HG03196 (cell line): Measurements from ENCODE around the gene NRF1.

Experiments
- ATAC-seq: cut with Tn5 transposase; IDR thresholded peaks from one replicate; pipeline ENCODE4 v1.9.1; 2021; ENCODE audit not compliant: unreplicated experiment

NRF1 gene

DNA sequence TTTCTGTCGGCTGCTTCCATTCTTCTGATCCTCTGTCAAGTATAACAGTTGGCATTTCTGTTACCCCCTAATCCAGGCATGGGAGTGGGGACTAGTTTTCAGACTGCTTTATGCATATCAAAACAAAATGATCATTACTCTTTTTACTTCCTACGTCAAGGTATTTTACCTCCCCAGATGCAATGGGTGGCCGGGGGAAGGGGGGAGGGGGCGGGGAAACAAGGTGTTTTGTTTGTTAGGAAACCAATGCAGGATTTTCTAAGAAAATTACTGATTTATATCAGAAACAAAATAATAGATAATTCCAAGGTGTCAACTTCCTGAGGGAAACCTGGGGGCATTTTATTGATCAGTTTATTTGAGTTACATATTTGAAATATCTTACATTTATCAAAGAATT lies 66.3 kb downstream of the NRF1 start:
- ATAC-seq: no peak

- ATAC-seq: no peak
Measured at GRCh38 chr7:129678606-129679005, 67.1 kb downstream of the NRF1 start.

GRCh38 chr7:129680400-129680799 lies 68.9 kb downstream of the NRF1 start:
- ATAC-seq: no peak

- no peak for ATAC-seq
Measured at GRCh38 chr7:129684777-129685176, 73.3 kb downstream of the NRF1 start.

GRCh38 chr7:129686063-129686462 lies 74.5 kb downstream of the NRF1 start:
- ATAC-seq: no peak

DNA sequence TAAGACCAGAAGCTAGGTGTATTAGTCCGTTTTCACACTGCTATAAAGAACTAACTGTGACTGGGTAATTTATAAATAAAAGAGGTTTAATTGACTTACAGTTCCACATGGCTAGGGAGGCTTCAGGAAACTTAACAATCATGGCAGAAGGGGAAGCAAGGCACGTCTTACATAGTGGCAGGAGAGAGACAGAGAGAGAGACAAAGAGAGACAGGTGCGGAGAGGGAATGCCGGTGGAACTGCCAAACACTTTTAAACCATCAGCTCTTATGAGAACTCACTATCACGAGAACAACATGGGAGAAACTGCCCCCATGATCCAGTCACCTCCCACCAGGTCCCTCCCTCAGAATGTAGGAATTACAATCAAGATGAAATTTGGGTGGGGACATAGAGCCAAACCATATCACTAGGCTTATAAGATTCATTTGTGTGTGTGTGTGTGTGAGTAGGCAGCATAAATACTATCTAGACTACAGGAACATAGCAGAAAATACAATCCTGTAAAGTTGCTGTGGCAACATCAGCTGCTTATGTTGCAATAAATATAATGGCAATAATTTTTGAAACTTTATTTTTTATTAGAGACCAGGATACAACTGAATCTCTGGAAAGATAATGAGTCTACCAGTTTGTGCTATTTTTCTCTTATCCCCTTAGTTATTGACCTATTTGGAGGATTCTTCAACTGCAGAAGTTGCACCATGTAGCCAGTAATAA lies 77.1 kb downstream of the NRF1 start:
- no peak for ATAC-seq

- ATAC-seq: no peak
Measured at GRCh38 chr7:129689995-129690581, 78.6 kb downstream of the NRF1 start.

DNA sequence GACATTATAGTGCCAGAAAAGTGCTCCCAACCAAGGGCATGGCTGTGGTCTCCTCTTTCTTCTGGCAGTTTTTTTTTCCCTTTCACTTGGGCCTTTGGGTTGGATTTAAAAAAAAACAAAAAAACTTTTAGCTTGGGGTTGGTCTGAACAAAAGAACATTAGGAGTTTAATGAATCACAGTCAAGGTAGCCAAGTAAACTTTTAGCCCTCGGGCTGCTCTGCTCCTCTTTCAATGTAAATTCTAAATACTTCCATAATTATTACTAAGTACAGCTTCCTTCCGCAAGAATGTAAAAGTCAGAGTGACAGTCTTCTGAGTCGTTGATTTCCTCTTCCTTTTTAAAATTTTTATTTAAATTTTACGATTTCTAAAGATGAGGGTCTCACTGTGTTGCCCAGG lies 79.2 kb downstream of the NRF1 start:
- ATAC-seq: no peak

- ATAC-seq: no peak
Measured at GRCh38 chr7:129698516-129699418, 87.2 kb downstream of the NRF1 start.

GRCh38 chr7:129702316-129702715 lies 90.8 kb downstream of the NRF1 start:
- ATAC-seq: no peak

GRCh38 chr7:129702761-129703338 lies 91.3 kb downstream of the NRF1 start:
- no peak for ATAC-seq

GRCh38 chr7:129703751-129704150 lies 92.2 kb downstream of the NRF1 start:
- no peak for ATAC-seq

GRCh38 chr7:129707910-129708499 lies 96.5 kb downstream of the NRF1 start:
- no peak for ATAC-seq

- no peak for ATAC-seq
Measured at GRCh38 chr7:129713544-129713943, 102.0 kb downstream of the NRF1 start.

DNA sequence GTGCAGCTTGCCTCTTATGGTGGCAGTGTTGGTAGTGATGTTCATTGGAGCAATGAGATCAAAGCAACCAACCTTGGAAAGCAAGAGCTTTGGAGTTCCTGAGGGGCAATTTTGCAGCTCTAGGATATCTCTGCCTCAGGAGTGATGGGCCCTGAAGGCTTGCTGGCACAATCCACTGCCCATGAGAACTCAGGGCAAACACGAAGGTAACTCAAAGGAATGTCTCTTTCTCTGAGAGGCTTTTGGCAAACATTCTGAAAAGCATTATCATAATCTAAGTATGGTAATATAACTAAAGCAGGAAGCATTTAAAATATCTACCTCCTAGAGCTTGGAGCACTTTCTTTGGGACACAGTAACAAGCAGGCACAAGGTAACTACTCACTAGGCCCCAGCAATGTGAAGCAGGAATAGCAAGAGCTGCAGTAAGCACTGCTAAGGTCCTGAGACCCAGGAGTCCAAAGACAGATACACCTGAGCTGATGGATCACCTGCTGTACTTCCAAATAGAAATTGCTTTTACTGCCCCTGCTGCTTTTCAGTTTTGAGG lies 103.1 kb downstream of the NRF1 start:
- no peak for ATAC-seq

GRCh38 chr7:129719980-129720732 lies 108.6 kb downstream of the NRF1 start:
- no peak for ATAC-seq

DNA sequence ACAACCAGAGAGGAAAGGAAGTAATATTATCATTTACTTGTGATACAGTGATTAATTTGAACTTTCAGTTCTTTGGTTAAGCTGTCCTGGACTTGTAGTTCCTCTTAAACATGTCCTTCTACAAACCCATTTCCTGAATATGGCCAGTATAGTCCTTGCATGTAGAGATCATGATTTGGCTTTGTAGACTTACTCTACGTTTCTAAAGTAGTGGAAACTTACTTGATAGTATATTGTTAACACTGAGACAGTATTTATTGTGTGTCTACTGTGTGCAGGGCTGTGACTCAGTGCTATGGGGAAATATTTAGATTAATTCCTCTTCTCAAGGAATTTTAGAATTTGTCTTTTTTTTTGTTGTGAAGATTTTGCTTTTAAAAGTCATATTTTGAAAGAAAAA lies 109.5 kb downstream of the NRF1 start:
- no peak for ATAC-seq

- ATAC-seq: no peak
Measured at GRCh38 chr7:129723679-129724078, 112.2 kb downstream of the NRF1 start.

GRCh38 chr7:129724796-129725195 lies 113.3 kb downstream of the NRF1 start:
- no peak for ATAC-seq

GRCh38 chr7:129728875-129729467 lies 117.5 kb downstream of the NRF1 start:
- ATAC-seq: no peak
